ENCODE measurements around the gene PICK1. TPM values are rescaled to one million over a fixed set of nuclear protein-coding genes. Genes with fewer than 3 reads are reported as not detected.

Gene PICK1
- total and polyA plus RNA-seq, 2 of the 13 experiments (the other 11 are each of a cell fraction or from before 2014, with no cell fraction given) = 19.3 to 25.3 TPM

DNA sequence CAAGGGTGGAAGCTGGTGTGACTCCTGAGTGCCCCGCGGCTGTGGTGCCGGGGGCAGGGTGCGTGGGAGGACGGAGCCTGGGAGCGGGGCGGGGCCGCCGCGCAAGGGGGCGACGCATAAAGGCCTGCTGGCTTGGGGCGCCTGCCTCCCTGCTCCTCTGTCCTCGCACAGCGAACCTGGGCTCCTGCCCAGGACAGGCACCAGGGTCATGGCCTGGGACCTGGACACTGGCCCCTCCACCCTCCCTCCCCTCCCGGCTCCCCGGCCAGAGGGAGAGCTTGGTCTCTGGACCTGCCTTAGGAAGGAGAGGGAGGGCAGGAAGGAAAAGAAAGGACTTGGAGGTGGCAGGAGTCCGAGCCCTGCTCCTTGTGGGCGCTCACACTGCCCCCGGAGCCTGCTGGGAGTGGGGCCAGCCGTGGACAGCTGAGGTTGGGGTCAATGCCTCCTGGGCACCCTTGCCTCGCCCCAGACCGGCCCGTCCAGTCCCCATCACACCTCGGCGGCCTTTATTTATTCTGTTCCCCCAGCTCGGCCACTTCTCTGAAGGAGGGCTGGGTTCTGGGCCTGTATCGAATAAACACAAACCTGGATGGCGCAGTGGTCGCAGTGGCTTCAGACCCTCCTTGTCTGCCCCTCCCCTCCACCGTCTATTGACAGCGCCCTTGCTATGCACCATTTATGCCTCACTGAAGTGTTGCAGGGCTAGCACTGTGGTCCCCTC is 18.1 kb downstream of the PICK1 start:
- Histone ChIP-seq H3K79me2 (ENCODE audit: insufficient read depth, low read length) (no peaks in the 10 kb centered on the region), H2AFZ (ENCODE audit: low read length) (no peak overlapping the region), H3K4me1 (ENCODE audit: insufficient read depth, low read length) (no peaks in the 10 kb centered on the region), H3K27me3 (ENCODE audit: control insufficient read depth in 1 of 2, insufficient read depth in 2 of 2, low read length in 2 of 2) (no peaks in the 10 kb centered on the region), H3K4me3 (replicated peaks in 1 of 3; ENCODE audit: insufficient read depth in 1 of 3, low read depth in 2 of 3, low read length in 3 of 3) (no peak overlapping the region), H3K36me3 (replicated peaks in 1 of 2; ENCODE audit: control insufficient read depth in 1 of 2, insufficient read depth in 2 of 2, low read length in 2 of 2) (peaks cover 8 to 14% of the 10 kb centered on the region in 2 experiments), H4K20me1 (ENCODE audit: insufficient read depth, low read length) (no peaks in the 10 kb centered on the region), H3K9ac (ENCODE audit: insufficient read depth, low read depth, low read length) (no peak overlapping the region), H3K4me2 (ENCODE audit: low read depth, low read length) (no peak overlapping the region), H3K9me3 (ENCODE audit: low read length) (no peaks in the 10 kb centered on the region), H3K27ac (ENCODE audit: extremely low read length, insufficient read depth, low read length) (no peak overlapping the region)
- FAIRE-seq (no peak), DNase-seq (ENCODE audit: low spot score) (no peak), ATAC-seq (no peak)
- BruUV-seq (replicated peaks) = no TSS peak
- 94% methylated on average over 20 of the region's 32 CpGs for WGBS (ENCODE audit: low lambda C conversion rate)
- ChIA-PET CTCF (ENCODE audit: low intra/inter-chr PET ratio, low total read pairs) (no interaction called here), POLR2A (interaction anchor here (1.6 kb wide), 1 partner anchor 35 kb away, joined by 4 read pairs; the partner anchor contains the start of gene BAIAP2L2)
- TF ChIP-seq RBFOX2 (IDR thresholded peaks at IDR 0.05; ENCODE audit: low read depth, low read length) = 0 out of 2 replicates have a peak, but pooled peaks have one; percentile 31
- no peak for TF ChIP-seq KLF9 (CRISPR knock-in tag; IDR thresholded peaks at IDR 0.05; ENCODE audit: low read depth)
- TF ChIP-seq ZNF260 (CRISPR knock-in tag; IDR thresholded peaks at IDR 0.05; ENCODE audit: borderline replicate concordance, low read depth) = no peak
- in situ Hi-C loops (cut with HindIII; ENCODE audit: extremely low pct_ligation_motif_present, low pct_unique_long_range_greater_than_20kb) = no loop called here
- intact Hi-C loops (cut with micrococcal nuclease; ENCODE audit: unreplicated experiment) = no loop called here

DNA sequence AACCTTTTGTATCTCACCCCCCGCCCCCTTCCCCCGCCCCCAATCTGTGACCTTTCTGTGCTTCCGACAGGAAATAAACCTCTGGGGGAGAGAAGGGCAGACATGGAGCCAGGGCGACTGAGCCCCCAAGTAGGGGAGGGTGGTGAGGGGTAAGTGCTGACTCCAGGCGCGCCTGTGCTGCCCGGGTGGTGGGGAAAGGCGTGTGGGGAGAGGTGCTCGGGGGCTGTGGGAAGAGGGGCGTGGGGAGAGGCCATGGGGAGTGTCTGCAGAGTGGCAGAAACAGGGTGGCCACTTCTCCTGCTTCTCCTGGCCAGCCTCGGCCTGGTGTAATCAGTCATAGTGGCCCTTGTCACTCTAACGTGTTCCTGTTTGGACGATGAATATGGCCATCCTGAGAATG is 18.8 kb downstream of the PICK1 start:
- ATAC-seq (no peak), FAIRE-seq (no peak), DNase-seq (ENCODE audit: low spot score) (no peak)
- no TSS peak for BruUV-seq (replicated peaks)
- H4K20me1 ChIP-seq (ENCODE audit: insufficient read depth, low read length) = no peaks in the 10 kb centered on the region
- no peaks in the 10 kb centered on the region for H3K4me1 ChIP-seq (ENCODE audit: insufficient read depth, low read length)
- POLR2A ChIA-PET = interaction anchor here (1.6 kb wide), 1 partner anchor 35 kb away, joined by 4 read pairs; the partner anchor contains the start of gene BAIAP2L2
- H3K27ac ChIP-seq (ENCODE audit: extremely low read length, insufficient read depth, low read length) = no peak overlapping the region
- in situ Hi-C loops (cut with HindIII; ENCODE audit: extremely low pct_ligation_motif_present, low pct_unique_long_range_greater_than_20kb) (no loop called here), intact Hi-C loops (cut with micrococcal nuclease; ENCODE audit: unreplicated experiment) (no loop called here)
- no peak overlapping the region for H2AFZ ChIP-seq (ENCODE audit: low read length)
- no peak overlapping the region for H3K4me3 ChIP-seq (replicated peaks in 1 of 3; ENCODE audit: insufficient read depth in 1 of 3, low read depth in 2 of 3, low read length in 3 of 3)
- H3K79me2 ChIP-seq (ENCODE audit: insufficient read depth, low read length) = no peaks in the 10 kb centered on the region
- H3K4me2 ChIP-seq (ENCODE audit: low read depth, low read length) = no peak overlapping the region
- no peaks in the 10 kb centered on the region for H3K27me3 ChIP-seq (ENCODE audit: control insufficient read depth in 1 of 2, insufficient read depth in 2 of 2, low read length in 2 of 2)
- CTCF ChIA-PET (ENCODE audit: low intra/inter-chr PET ratio, low total read pairs) = no interaction called here
- 94% methylated on average over 13 of the region's 13 CpGs for WGBS (ENCODE audit: low lambda C conversion rate)
- H3K9me3 ChIP-seq (ENCODE audit: low read length) = no peaks in the 10 kb centered on the region
- H3K9ac ChIP-seq (ENCODE audit: insufficient read depth, low read depth, low read length) = no peak overlapping the region
- peaks cover 8 to 12% of the 10 kb centered on the region in 2 experiments for H3K36me3 ChIP-seq (replicated peaks in 1 of 2; ENCODE audit: control insufficient read depth in 1 of 2, insufficient read depth in 2 of 2, low read length in 2 of 2)
- TF ChIP-seq, protein P1, sequence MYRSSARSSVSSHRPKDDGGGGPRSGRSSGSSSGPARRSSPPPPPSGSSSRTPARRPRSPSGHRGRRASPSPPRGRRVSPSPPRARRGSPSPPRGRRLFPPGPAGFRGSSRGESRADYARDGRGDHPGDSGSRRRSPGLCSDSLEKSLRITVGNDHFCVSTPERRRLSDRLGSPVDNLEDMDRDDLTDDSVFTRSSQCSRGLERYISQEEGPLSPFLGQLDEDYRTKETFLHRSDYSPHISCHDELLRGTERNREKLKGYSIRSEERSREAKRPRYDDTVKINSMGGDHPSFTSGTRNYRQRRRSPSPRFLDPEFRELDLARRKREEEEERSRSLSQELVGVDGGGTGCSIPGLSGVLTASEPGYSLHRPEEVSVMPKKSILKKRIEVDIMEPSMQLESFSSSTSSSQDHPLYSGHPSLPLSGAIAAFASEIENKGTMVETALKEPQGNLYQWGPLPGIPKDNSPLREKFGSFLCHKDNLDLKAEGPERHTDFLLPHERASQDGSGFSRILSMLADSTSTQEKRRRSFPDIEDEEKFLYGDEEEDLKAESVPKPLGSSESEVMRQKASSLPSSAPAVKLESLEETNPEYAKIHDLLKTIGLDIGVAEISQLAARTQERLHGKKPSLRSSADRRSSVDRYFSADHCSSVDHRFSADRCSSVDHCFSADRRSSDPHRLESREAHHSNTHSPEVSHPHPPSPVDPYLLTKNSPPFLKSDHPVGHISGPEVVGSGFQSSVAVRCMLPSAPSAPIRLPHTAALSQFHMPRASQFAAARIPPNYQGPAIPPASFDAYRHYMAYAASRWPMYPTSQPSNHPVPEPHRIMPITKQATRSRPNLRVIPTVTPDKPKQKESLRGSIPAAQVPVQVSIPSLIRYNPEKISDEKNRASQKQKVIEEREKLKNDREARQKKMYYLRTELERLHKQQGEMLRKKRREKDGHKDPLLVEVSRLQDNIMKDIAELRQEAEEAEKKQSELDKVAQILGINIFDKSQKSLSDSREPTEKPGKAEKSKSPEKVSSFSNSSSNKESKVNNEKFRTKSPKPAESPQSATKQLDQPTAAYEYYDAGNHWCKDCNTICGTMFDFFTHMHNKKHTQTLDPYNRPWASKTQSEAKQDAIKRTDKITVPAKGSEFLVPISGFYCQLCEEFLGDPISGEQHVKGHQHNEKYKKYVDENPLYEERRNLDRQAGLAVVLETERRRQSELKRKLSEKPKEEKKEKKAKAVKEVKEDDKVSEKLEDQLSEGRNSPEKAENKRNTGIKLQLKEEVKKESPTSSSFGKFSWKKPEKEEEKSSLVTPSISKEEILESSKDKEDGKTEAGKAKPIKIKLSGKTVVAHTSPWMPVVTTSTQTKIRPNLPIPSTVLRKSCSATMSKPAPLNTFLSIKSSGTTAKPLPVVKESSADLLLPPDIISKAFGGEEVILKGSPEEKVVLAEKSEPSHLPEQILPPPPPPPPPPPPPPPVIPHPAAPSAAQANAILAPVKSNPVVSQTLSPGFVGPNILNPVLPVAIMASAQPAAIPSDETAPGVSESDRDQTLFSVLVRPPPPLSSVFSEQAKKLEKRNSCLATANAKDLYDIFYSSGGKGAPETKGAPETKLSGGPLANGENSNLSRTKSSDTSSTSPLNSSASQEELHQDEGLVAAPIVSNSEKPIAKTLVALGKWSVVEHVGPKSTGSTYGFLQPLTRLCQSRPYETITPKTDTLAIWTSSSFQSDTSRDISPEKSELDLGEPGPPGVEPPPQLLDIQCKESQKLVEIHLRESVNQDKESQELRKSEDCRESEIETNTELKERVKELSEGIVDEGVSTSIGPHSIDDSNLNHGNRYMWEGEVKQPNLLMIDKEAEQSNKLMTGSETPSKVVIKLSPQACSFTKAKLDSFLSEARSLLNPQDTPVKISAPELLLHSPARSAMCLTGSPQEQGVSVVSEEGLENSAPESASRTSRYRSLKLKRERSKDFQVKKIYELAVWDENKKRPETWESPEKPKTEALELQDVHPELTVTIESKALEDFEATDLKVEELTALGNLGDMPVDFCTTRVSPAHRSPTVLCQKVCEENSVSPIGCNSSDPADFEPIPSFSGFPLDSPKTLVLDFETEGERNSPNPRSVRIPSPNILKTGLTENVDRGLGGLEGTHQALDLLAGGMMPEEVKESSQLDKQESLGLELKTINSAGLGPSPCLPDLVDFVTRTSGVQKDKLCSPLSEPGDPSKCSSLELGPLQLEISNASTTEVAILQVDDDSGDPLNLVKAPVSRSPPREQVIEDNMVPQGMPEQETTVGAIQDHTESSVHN (CRISPR knock-in tag; IDR thresholded peaks at IDR 0.05) = no peak
- TF ChIP-seq SP2 (CRISPR knock-in tag; IDR thresholded peaks at IDR 0.05) (no peak), ZMYM4 (CRISPR knock-in tag; IDR thresholded peaks at IDR 0.05) (no peak), BRD4 (CRISPR knock-in tag; IDR thresholded peaks at IDR 0.05) (no peak)

Data from HepG2 (cell line).